ENCODE measurements around the gene CLIC5.

DNA sequence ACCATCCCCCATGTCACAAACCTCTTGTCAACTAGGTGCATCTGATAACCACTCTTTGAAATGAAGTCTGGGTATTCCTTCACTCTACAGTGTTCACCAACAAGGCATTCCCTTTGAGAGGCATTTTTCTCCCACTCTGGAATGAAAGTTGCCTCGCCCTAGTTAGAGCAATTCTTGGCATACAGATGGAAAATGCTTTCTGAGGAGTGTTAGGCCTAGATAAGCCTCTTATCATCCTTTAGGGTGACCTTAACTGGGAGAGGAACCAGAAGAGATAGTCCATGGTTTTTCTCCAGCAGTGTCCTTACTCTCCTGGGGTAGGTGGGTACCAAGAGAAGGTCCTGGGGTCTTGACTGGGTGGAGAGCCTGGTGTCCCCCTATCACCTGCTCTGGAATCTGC, 14.8 kb downstream of the CLIC5 start:
- TF ChIP-seq, protein P1, sequence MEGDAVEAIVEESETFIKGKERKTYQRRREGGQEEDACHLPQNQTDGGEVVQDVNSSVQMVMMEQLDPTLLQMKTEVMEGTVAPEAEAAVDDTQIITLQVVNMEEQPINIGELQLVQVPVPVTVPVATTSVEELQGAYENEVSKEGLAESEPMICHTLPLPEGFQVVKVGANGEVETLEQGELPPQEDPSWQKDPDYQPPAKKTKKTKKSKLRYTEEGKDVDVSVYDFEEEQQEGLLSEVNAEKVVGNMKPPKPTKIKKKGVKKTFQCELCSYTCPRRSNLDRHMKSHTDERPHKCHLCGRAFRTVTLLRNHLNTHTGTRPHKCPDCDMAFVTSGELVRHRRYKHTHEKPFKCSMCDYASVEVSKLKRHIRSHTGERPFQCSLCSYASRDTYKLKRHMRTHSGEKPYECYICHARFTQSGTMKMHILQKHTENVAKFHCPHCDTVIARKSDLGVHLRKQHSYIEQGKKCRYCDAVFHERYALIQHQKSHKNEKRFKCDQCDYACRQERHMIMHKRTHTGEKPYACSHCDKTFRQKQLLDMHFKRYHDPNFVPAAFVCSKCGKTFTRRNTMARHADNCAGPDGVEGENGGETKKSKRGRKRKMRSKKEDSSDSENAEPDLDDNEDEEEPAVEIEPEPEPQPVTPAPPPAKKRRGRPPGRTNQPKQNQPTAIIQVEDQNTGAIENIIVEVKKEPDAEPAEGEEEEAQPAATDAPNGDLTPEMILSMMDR (conservative IDR thresholded peaks at IDR 0.05; ENCODE audit: low read length): no peak
- TF ChIP-seq EZH2phosphoT487 (IDR thresholded peaks at IDR 0.05; ENCODE audit: borderline replicate concordance): no peak
